HEK293 (cell line): ENCODE measurements around the gene KRTAP5-2.
"Not testable (repeated sequence)": the region's sequence is repeated elsewhere in the genome, so short reads cannot be mapped to it uniquely, and the experiment has no call there.

Experiments
- CTCF ChIA-PET: fragments of 350-600 bp; formaldehyde crosslinking; extraction: SDS; loops from one replicate; lab custom pipeline; 2021; ENCODE audit warnings: antibody characterized with exemption; lab: Yijun Ruan, JAX
- POLR2A ChIA-PET: fragments of 300-600 bp; formaldehyde crosslinking; extraction: SDS; loops from one replicate; lab custom pipeline; 2020; ENCODE audit warnings: antibody characterized with exemption, inconsistent platforms; lab: Yijun Ruan, JAX
- H3K27ac ChIP-seq: fragments of 200-500 bp; sonication (Bioruptor generic); 2 replicates; pipeline ENCODE4 v1.5.1; 2014; ENCODE audit warnings: low read depth, low read length, control low read depth, inconsistent platforms; ENCODE audit errors: extremely low read depth
- H3K36me3 ChIP-seq, 2 experiments: fragments of 200-500 bp in 1 of 2; sonication (Bioruptor generic) in 1 of 2; 1 replicate in 1 of 2; 2 replicates in 1 of 2; pipeline ENCODE4 v1.5.1; 2014 to 2017; ENCODE audit warnings: inconsistent platforms in 2 of 2, low read length in 2 of 2; ENCODE audit not compliant: control insufficient read depth in 2 of 2, insufficient read depth in 1 of 2
- H3K4me1 ChIP-seq: fragments of 200-500 bp; sonication (Bioruptor generic); 2 replicates; pipeline ENCODE4 v1.5.1; 2014; ENCODE audit warnings: mild to moderate bottlenecking, low read length, inconsistent platforms; ENCODE audit not compliant: control insufficient read depth, insufficient read depth
- H3K4me3 ChIP-seq: 2 replicates; pipeline ENCODE4 v1.5.1; 2011; ENCODE audit warnings: low read depth, mild to moderate bottlenecking, control low read depth, low read length, moderate library complexity
- H3K9me3 ChIP-seq: fragments of 200-500 bp; sonication (Bioruptor generic); 2 replicates; pipeline ENCODE4 v1.5.1; 2014; ENCODE audit warnings: low read depth, low read length, inconsistent platforms; ENCODE audit not compliant: control insufficient read depth, insufficient read depth
- GLIS1 ChIP-seq: fragments of 450-650 bp; formaldehyde crosslinking; IDR thresholded peaks from 2 replicates; pipeline ENCODE4 v1.5.1; 2016; ENCODE audit warnings: missing biosample characterization, missing genetic modification characterization
- MZF1 ChIP-seq: fragments of 450-650 bp; formaldehyde crosslinking; IDR thresholded peaks from 2 replicates; pipeline ENCODE4 v1.5.1; 2017; ENCODE audit warnings: missing biosample characterization, missing genetic modification characterization, borderline replicate concordance
- TCF7L2 ChIP-seq: IDR thresholded peaks from 2 replicates; pipeline ENCODE4 v1.6.1; 2011; ENCODE audit warnings: low read depth, mild to moderate bottlenecking, inconsistent platforms, low read length, moderate library complexity, borderline replicate concordance
- ZBTB20 ChIP-seq: fragments of 450-650 bp; formaldehyde crosslinking; IDR thresholded peaks from 2 replicates; pipeline ENCODE4 v1.5.1; 2016; ENCODE audit warnings: missing biosample characterization, missing genetic modification characterization
- ZBTB48 ChIP-seq: fragments of 450-650 bp; formaldehyde crosslinking; IDR thresholded peaks from 2 replicates; pipeline ENCODE4 v1.5.1; 2016; ENCODE audit warnings: missing biosample characterization, missing genetic modification characterization
- ZIC2 ChIP-seq: fragments of 450-650 bp; formaldehyde crosslinking; IDR thresholded peaks from 2 replicates; pipeline ENCODE4 v1.5.1; 2016; ENCODE audit warnings: missing biosample characterization, missing genetic modification characterization
- ZNF155 ChIP-seq: fragments of 450-650 bp; formaldehyde crosslinking; IDR thresholded peaks from 2 replicates; pipeline ENCODE4 v1.5.1; 2016; ENCODE audit warnings: missing biosample characterization, missing genetic modification characterization
- ZNF16 ChIP-seq: fragments of 450-650 bp; formaldehyde crosslinking; IDR thresholded peaks from 2 replicates; pipeline ENCODE4 v1.5.1; 2016; ENCODE audit warnings: low read depth, missing biosample characterization, missing genetic modification characterization
- ZNF2 ChIP-seq: fragments of 450-650 bp; formaldehyde crosslinking; IDR thresholded peaks from 2 replicates; pipeline ENCODE4 v1.5.1; 2016; ENCODE audit warnings: missing biosample characterization, missing genetic modification characterization
- ZNF266 ChIP-seq: fragments of 450-650 bp; formaldehyde crosslinking; IDR thresholded peaks from 2 replicates; pipeline ENCODE4 v1.5.1; 2016; ENCODE audit warnings: missing biosample characterization, missing genetic modification characterization, low read depth
- ZNF426 ChIP-seq: fragments of 450-650 bp; formaldehyde crosslinking; IDR thresholded peaks from 2 replicates; pipeline ENCODE4 v1.5.1; 2017; ENCODE audit warnings: missing biosample characterization, missing genetic modification characterization, mild to moderate bottlenecking, inconsistent platforms, moderate library complexity
- ZNF433 ChIP-seq: fragments of 450-650 bp; formaldehyde crosslinking; IDR thresholded peaks from 2 replicates; pipeline ENCODE4 v1.5.1; 2016; ENCODE audit warnings: missing biosample characterization, missing genetic modification characterization, low read depth
- ZNF623 ChIP-seq: fragments of 450-650 bp; formaldehyde crosslinking; IDR thresholded peaks from 2 replicates; pipeline ENCODE4 v1.5.1; 2016; ENCODE audit warnings: missing biosample characterization, missing genetic modification characterization
- ZNF654 ChIP-seq: fragments of 450-650 bp; formaldehyde crosslinking; IDR thresholded peaks from 2 replicates; pipeline ENCODE4 v1.5.1; 2016; ENCODE audit warnings: low read depth, missing biosample characterization, missing genetic modification characterization
- ZNF677 ChIP-seq: fragments of 450-650 bp; IDR thresholded peaks from 2 replicates; pipeline ENCODE4 v1.5.0; 2018; ENCODE audit warnings: missing biosample characterization, mild to moderate bottlenecking, missing genetic modification characterization, moderate library complexity
- ZNF747 ChIP-seq: fragments of 450-650 bp; formaldehyde crosslinking; IDR thresholded peaks from 2 replicates; pipeline ENCODE4 v1.5.1; 2016; ENCODE audit warnings: missing biosample characterization, missing genetic modification characterization
- TF ChIP-seq, protein P1 (sequence below): fragments of 450-650 bp; formaldehyde crosslinking; IDR thresholded peaks from 2 replicates; pipeline ENCODE4 v1.5.1; 2016; ENCODE audit warnings: missing biosample characterization, missing genetic modification characterization
- TF ChIP-seq, protein P2 (sequence below): fragments of 450-650 bp; formaldehyde crosslinking; IDR thresholded peaks from 2 replicates; pipeline ENCODE4 v1.5.1; 2016; ENCODE audit warnings: missing biosample characterization, missing genetic modification characterization
- TF ChIP-seq, protein P3 (sequence below): fragments of 450-650 bp; formaldehyde crosslinking; IDR thresholded peaks from 2 replicates; pipeline ENCODE4 v1.5.1; 2016; ENCODE audit warnings: missing biosample characterization, missing genetic modification characterization

The KRTAP5-2 gene

DNA sequence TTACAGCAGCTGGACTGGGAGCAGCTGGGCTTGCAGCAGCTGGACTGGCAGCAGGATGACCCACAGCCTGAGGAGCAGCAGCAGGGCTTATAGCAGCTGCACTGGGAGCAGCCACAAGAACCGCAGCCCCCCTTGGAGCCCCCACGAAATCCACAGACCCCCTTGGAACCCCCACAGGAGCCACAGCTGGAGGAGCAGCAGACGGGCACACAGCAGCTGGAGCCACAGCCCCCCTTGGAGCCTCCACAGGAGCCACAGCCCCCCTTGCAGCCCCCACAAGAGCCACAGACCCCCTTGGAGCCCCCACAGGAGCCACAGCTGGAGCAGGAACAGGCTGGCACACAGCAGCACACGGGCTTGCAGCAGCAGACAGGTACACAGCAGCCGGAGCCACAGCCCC, 9.8 kb upstream of the KRTAP5-2 start:
- CTCF ChIA-PET = interaction anchor here (2.0 kb wide), 1 partner anchor 61 kb away, joined by 5 read pairs; no protein-coding TSS in a partner anchor
- H3K4me3 ChIP-seq, H3K27ac ChIP-seq, H3K36me3 ChIP-seq, POLR2A ChIA-PET, H3K9me3 ChIP-seq, H3K4me1 ChIP-seq: not testable (repeated sequence)
- peak; percentile 53 for TF ChIP-seq GLIS1

DNA sequence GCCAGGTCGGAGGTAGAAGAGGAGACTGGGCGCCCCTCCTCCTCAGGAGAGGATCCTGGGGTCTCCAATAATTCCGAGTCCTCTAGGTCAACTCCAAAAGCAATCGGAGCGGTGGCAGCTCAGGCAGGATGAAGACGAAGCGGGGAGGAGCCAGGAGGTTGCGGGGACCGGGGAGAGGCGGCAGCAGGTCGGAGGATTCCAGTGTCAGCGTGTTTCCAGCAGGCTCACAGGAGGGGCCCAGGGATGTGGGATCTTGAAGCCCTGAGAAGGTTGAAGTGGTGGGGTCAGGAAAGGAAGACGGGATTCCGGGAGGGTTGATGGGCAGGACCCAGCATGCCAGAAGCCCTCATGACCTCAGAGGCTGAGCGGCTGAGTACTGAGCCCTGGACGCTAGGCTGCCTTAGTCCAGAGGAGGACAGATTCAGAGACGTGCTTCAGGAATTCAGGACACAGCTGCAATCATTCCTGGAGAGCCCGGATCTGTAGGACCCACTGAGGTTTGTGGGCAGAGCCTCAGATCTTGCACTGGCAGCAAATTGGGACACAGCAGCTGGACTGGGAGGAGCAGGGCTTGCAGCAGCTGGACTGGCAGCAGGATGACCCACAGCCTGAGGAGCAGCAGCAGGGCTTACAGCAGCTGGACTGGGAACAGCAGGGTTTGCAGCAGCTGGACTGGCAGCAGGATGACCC, 9.2 kb upstream of the KRTAP5-2 start:
- CTCF ChIA-PET = interaction anchor here (2.0 kb wide), 1 partner anchor 61 kb away, joined by 5 read pairs; no protein-coding TSS in a partner anchor
- H3K36me3 ChIP-seq, POLR2A ChIA-PET, H3K4me3 ChIP-seq, H3K4me1 ChIP-seq, H3K27ac ChIP-seq, H3K9me3 ChIP-seq: not testable (repeated sequence)

DNA sequence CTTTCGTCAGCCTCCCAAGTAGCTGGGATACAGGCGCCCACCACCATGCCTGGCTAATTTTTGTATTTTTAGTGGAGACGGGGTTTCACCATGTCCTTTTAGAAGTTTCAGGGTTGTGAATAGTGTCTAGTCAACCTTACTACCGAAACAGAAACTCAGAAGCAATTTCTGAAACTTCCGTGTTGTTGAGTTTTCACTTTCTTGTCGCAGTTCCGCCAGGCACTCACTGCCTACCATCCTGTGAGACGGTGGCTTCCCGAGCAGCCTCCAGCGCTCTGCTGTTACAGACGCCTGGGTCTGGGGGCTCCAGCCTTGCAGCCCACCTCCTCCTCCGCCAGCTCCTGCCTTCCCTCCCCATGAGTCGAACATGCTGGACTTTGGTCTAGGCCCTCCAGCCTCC, 7.8 kb upstream of the KRTAP5-2 start:
- H3K27ac ChIP-seq, H3K36me3 ChIP-seq, H3K4me1 ChIP-seq, H3K4me3 ChIP-seq, POLR2A ChIA-PET, H3K9me3 ChIP-seq: not testable (repeated sequence)
- CTCF ChIA-PET = interaction anchor here (0.6 to 1.5 kb wide), 4 partner anchors 8 to 16 kb away, joined by 3 to 7 read pairs (median 4); no protein-coding TSS in a partner anchor

DNA sequence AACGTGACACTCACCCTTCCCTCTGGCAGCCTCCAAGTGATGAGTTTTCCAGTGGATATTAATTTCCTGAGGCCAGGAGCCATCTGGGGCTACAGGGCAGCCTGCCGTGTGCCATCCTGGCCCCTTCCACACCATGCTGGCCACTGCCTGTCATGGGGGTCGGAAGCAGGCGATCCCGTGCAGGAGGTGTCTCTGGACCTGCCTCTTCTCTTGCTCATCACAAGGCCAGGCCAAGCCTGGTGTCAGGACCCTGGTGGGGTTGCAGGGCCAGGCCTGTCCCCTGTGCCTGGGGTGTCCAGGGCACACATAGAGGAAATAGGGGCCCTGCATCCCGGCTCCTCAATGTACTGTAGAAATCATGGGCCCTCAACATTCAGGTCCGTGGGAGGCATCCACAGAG, 6.6 kb upstream of the KRTAP5-2 start:
- Histone ChIP-seq H3K36me3 (no peaks in the 10 kb centered on the region), H3K4me3 (no peak overlapping the region), H3K27ac (no peak overlapping the region), H3K9me3 (no peaks in the 10 kb centered on the region), H3K4me1 (no peaks in the 10 kb centered on the region)
- CTCF ChIA-PET = interaction anchor here (0.7 to 1.5 kb wide), 3 partner anchors 9 to 547 kb away, joined by 3 to 7 read pairs (median 4); no protein-coding TSS in a partner anchor
- POLR2A ChIA-PET = no interaction called here
- TF ChIP-seq MZF1 (tag by site-specific recombination) (no peak), ZNF433 (tag by site-specific recombination) (no peak), ZNF677 (tag by site-specific recombination) (no peak), ZNF623 (tag by site-specific recombination) (no peak), ZNF2 (tag by site-specific recombination) (no peak), ZNF155 (tag by site-specific recombination) (no peak), TCF7L2 (no peak), ZNF266 (tag by site-specific recombination) (no peak), ZNF654 (no peak), ZNF747 (no peak), ZBTB48 (tag by site-specific recombination) (no peak), ZNF16 (no peak), ZIC2 (tag by site-specific recombination) (no peak), ZBTB20 (tag by site-specific recombination) (no peak), ZNF426 (tag by site-specific recombination) (no peak)
- TF ChIP-seq, protein P1, sequence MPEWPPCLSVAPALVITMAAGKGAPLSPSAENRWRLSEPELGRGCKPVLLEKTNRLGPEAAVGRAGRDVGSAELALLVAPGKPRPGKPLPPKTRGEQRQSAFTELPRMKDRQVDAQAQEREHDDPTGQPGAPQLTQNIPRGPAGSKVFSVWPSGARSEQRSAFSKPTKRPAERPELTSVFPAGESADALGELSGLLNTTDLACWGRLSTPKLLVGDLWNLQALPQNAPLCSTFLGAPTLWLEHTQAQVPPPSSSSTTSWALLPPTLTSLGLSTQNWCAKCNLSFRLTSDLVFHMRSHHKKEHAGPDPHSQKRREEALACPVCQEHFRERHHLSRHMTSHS = no peak
- TF ChIP-seq, protein P2, sequence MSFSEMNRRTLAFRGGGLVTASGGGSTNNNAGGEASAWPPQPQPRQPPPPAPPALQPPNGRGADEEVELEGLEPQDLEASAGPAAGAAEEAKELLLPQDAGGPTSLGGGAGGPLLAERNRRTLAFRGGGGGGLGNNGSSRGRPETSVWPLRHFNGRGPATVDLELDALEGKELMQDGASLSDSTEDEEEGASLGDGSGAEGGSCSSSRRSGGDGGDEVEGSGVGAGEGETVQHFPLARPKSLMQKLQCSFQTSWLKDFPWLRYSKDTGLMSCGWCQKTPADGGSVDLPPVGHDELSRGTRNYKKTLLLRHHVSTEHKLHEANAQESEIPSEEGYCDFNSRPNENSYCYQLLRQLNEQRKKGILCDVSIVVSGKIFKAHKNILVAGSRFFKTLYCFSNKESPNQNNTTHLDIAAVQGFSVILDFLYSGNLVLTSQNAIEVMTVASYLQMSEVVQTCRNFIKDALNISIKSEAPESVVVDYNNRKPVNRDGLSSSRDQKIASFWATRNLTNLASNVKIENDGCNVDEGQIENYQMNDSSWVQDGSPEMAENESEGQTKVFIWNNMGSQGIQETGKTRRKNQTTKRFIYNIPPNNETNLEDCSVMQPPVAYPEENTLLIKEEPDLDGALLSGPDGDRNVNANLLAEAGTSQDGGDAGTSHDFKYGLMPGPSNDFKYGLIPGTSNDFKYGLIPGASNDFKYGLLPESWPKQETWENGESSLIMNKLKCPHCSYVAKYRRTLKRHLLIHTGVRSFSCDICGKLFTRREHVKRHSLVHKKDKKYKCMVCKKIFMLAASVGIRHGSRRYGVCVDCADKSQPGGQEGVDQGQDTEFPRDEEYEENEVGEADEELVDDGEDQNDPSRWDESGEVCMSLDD (tag by site-specific recombination) = no peak
- TF ChIP-seq, protein P3, sequence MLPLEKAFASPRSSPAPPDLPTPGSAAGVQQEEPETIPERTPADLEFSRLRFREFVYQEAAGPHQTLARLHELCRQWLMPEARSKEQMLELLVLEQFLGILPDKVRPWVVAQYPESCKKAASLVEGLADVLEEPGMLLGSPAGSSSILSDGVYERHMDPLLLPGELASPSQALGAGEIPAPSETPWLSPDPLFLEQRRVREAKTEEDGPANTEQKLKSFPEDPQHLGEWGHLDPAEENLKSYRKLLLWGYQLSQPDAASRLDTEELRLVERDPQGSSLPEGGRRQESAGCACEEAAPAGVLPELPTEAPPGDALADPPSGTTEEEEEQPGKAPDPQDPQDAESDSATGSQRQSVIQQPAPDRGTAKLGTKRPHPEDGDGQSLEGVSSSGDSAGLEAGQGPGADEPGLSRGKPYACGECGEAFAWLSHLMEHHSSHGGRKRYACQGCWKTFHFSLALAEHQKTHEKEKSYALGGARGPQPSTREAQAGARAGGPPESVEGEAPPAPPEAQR (tag by site-specific recombination) = no peak
